Tibial nerve (tissue), 4 donors: Measurements from ENCODE around the gene ASTN2. TPM values are rescaled to one million over a fixed set of nuclear protein-coding genes. Genes with fewer than 3 reads are reported as not detected.

Experiments used
- DNase-seq, 2 donors: peaks; one replicate each; pipeline ENCODE4 v3.0.0-alpha.2; 2019; ENCODE audit warnings: low spot score in 2 of 2
- H3K27ac ChIP-seq, 4 donors: fragments of 200-600 bp; sonication (generic) in 3 of 4; one replicate each; pipeline ENCODE4 v1.5.1; 2017 to 2019; ENCODE audit warnings: mild to moderate bottlenecking in 1 of 4
- H3K27me3 ChIP-seq, 2 donors: fragments of 200-600 bp; sonication (generic) in 1 of 2; one replicate each; pipeline versions ENCODE4 v1.5.1 to v1.6.0; 2017 to 2019
- H3K36me3 ChIP-seq, 3 donors: fragments of 200-600 bp; sonication (generic); one replicate each; pipeline ENCODE4 v1.5.1; 2018 to 2019
- H3K4me1 ChIP-seq, 4 donors: fragments of 200-600 bp; sonication (generic) in 3 of 4; one replicate each; pipeline ENCODE4 v1.5.1; 2017 to 2019
- H3K4me3 ChIP-seq, 4 donors: fragments of 200-600 bp; sonication (generic) in 3 of 4; one replicate each; pipeline ENCODE4 v1.5.1; 2017 to 2019; ENCODE audit warnings: mild to moderate bottlenecking in 1 of 4, moderate library complexity in 1 of 4
- H3K9me3 ChIP-seq, 4 donors: fragments of 200-600 bp; sonication (generic) in 3 of 4; one replicate each; pipeline ENCODE4 v1.5.1; 2017 to 2019
- EP300 ChIP-seq, 2 donors: sonication (generic); formaldehyde crosslinking; IDR thresholded peaks; one replicate each; pipeline ENCODE4 v1.6.1; 2017; ENCODE audit warnings: antibody characterized with exemption in 2 of 2, mild to moderate bottlenecking in 1 of 2
- POLR2A ChIP-seq, 2 donors: fragments of 450-650 bp; IDR thresholded peaks; one replicate each; pipeline ENCODE4 v1.6.1; 2017; ENCODE audit warnings: antibody characterized with exemption in 2 of 2, mild to moderate bottlenecking in 2 of 2, moderate library complexity in 2 of 2
- WGBS, 2 donors: methylation state at CpG; one replicate each; pipeline ENCODE4 v1.1.5; 2018; 5-methylcytosine and 5-hydroxymethylcytosine counted together
- total RNA-seq, 4 donors: library from RNA; depleted of rRNA; stranded (reverse); fragments of >200 nt; gene quantifications; one replicate each; pipeline ENCODE4 v1.1.0, GENCODE V29; 2016
- TF ChIP-seq, protein P1 (sequence below), 5 experiments: fragments of 200-600 bp in 3 of 5; fragments of 450-650 bp in 2 of 5; sonication (generic) in 3 of 5; IDR thresholded peaks; one replicate each; pipeline ENCODE4 v1.5.1; 2016 to 2019; ENCODE audit warnings: antibody characterized with exemption in 5 of 5, mild to moderate bottlenecking in 3 of 5, moderate library complexity in 2 of 5

Gene ASTN2
- total RNA-seq, 4 donors from 2014 or later: 9.0 to 14.9 (median 12.3) TPM

DNA sequence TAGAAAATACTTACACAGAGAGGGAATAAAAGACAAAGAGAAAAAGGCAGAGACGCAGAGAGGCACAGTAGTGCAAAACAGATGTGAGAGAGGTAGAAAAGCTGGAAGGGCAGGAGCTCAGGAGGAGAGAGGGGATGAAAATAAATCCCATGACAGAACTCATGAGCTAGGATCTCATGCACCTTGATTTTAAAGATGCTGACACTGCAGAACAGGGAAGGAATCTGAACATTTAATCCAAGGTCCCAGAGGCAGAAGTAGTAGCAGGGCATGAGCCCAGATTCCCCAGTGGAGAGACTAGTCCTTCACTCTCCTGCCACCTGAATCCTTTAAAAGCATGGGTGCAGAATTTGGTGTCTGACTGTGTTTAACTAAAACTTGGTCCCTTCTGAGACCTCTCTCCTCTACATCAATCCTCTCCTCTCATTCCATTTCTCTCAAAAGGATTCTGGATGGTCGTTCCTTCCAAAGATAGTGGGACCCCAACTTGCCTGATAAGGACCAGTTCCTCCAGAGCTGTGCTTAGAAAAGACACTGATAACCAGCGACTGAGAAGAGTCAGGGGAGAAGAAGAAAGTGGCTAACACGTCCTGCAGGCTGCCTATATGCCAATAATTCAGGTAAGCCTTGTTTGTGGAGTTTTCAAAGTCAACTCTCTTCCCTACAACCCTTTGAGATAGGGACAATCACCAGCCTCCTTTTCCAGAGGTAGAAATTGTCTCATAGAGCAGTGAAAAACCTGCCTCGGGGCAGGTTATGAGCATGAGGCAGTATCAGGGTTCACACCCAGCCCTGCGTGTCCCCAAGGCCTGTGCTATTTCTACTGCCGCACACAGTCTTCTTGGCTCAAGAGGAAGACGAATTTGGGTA is 931.0 kb downstream of the ASTN2 start:
- DNase-seq: no peak
- no peaks in the 10 kb centered on the region for H3K27me3 ChIP-seq
- peak overlapping the region in 1 of 4 donors; percentile 48 for H3K27ac ChIP-seq
- H3K9me3 ChIP-seq: no peaks in the 10 kb centered on the region
- H3K4me1 ChIP-seq: peaks cover 0 to 21% (median 2%) of the 10 kb centered on the region in 4 donors
- no peak overlapping the region for H3K4me3 ChIP-seq
- TF ChIP-seq EP300 (IDR thresholded peaks at IDR 0.05) (no peak), POLR2A (IDR thresholded peaks at IDR 0.05) (no peak)
- no peaks in the 10 kb centered on the region for H3K36me3 ChIP-seq
- 71 to 75% methylated on average over 8 of the region's 8 CpGs for WGBS, 2 donors

DNA sequence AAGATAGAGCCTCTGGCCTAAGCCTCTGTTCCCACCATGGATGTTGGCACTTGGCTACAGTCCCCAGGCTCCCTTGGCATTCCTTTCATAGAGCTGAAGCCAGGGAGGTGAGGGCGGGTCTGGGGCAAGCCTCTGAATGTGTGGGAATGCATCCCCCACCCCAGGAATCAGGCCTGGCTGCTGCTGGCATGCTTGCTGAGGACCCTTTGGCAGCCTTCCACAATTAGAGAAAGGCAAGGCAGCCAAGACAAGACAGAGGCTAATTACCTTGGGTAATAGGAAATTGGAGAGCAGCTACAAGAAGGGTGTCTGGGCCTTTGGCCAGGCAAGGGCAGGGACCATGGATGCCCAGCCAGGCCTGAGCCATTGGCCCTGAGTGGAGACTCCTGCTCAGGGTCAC is 932.1 kb downstream of the ASTN2 start:
- Histone ChIP-seq H3K27ac (peak overlapping the region in 1 of 4 donors; percentile 48), H3K9me3 (no peaks in the 10 kb centered on the region), H3K27me3 (no peaks in the 10 kb centered on the region), H3K4me3 (no peak overlapping the region), H3K4me1 (peaks cover 0 to 25% (median 2%) of the 10 kb centered on the region in 4 donors), H3K36me3 (no peaks in the 10 kb centered on the region)
- no peak for DNase-seq
- WGBS, 2 donors: 50 to 53% methylated on average over 1 of the region's 1 CpG
- no peak for TF ChIP-seq EP300 (IDR thresholded peaks at IDR 0.05)
- TF ChIP-seq, protein P1, sequence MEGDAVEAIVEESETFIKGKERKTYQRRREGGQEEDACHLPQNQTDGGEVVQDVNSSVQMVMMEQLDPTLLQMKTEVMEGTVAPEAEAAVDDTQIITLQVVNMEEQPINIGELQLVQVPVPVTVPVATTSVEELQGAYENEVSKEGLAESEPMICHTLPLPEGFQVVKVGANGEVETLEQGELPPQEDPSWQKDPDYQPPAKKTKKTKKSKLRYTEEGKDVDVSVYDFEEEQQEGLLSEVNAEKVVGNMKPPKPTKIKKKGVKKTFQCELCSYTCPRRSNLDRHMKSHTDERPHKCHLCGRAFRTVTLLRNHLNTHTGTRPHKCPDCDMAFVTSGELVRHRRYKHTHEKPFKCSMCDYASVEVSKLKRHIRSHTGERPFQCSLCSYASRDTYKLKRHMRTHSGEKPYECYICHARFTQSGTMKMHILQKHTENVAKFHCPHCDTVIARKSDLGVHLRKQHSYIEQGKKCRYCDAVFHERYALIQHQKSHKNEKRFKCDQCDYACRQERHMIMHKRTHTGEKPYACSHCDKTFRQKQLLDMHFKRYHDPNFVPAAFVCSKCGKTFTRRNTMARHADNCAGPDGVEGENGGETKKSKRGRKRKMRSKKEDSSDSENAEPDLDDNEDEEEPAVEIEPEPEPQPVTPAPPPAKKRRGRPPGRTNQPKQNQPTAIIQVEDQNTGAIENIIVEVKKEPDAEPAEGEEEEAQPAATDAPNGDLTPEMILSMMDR (IDR thresholded peaks at IDR 0.05): no peak

DNA sequence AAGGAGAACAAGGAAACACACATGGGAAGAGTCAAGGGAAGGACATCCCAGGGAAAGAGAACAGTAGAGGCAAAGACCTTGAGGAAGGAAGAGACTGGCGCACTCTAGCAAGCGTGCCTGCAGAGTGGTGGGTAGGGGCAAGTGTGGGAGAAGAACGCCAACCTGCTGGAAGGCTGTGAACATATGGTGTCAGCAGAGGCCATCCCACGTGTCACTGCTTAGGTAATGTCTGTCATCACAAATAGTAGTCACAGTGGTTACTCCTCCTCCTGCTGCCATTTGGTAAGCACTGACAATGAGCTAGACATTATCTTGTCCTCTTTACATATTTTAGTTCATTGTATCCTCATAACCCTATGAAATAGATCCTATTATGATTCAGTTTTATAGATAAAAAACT is 934.2 kb downstream of the ASTN2 start:
- WGBS, 2 donors: 86 to 95% methylated on average over 4 of the region's 4 CpGs
- H3K9me3 ChIP-seq: no peaks in the 10 kb centered on the region

DNA sequence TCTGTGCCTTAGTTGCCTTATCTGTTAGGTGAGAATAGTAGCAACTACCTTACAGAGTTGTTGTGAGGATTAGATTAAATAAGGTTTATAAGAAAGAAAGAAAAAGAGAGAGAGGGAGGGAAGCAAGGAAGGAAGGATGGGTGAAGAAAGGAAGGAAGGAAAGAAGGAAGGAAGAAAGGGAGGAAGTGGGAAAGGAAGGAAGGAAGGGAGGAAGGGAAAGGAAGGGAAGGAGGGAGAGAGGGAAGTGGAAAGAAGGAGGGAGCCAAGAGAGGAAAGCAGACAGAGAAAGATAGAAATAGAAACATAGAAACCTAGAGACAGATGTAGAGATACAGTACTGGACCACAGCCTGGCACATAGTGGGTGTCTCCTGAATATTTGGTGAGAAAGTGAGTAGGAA is 934.9 kb downstream of the ASTN2 start:
- Histone ChIP-seq H3K4me3 (no peak overlapping the region), H3K27me3 (no peaks in the 10 kb centered on the region), H3K27ac (no peak overlapping the region), H3K9me3 (no peaks in the 10 kb centered on the region), H3K36me3 (no peaks in the 10 kb centered on the region), H3K4me1 (peaks cover 0 to 36% (median 2%) of the 10 kb centered on the region in 4 donors)
- DNase-seq: no peak
- TF ChIP-seq POLR2A (IDR thresholded peaks at IDR 0.05) (no peak), EP300 (IDR thresholded peaks at IDR 0.05) (no peak)
- TF ChIP-seq, protein P1 (IDR thresholded peaks at IDR 0.05): no peak

More for the DNA sequence above, 934.2 kb downstream of the ASTN2 start:
- no peak overlapping the region for H3K27ac ChIP-seq
- H3K4me1 ChIP-seq: peaks cover 0 to 36% (median 2%) of the 10 kb centered on the region in 4 donors
- TF ChIP-seq, protein P1 (IDR thresholded peaks at IDR 0.05): no peak
- TF ChIP-seq EP300 (IDR thresholded peaks at IDR 0.05) (no peak), POLR2A (IDR thresholded peaks at IDR 0.05) (no peak)
- no peaks in the 10 kb centered on the region for H3K27me3 ChIP-seq
- H3K36me3 ChIP-seq: no peaks in the 10 kb centered on the region
- H3K4me3 ChIP-seq: no peak overlapping the region
- no peak for DNase-seq

DNA sequence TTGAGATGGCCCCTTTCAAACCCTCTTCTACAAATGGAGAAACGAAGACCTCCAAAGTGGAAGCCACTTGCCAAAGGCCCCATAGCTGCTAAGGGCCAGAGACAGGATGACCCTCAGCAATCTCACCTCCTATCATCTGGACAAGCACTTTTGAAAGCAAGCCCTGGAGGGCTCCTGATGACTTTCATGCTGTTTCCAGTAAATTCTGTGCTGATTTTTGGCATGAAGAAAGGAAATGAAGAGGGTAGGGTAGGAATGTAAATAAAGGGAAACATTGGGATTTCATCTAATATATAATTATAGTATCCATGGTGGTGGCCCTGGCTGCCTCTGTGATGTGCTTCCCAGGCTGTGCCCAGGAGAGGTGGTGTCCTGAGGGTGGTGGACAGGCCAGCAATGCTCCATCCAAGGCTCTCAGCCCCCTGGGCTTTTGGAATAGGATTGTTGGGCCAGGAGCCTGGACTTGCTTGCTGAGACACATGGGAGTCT is 935.8 kb downstream of the ASTN2 start:
- 44 to 56% methylated on average over 1 of the region's 1 CpG for WGBS, 2 donors
- H3K9me3 ChIP-seq: no peaks in the 10 kb centered on the region
- TF ChIP-seq POLR2A (IDR thresholded peaks at IDR 0.05) (no peak), EP300 (IDR thresholded peaks at IDR 0.05) (no peak)
- TF ChIP-seq, protein P1 (IDR thresholded peaks at IDR 0.05): no peak
- H3K27me3 ChIP-seq: no peaks in the 10 kb centered on the region
- DNase-seq: no peak
- H3K27ac ChIP-seq: no peak overlapping the region
- H3K4me3 ChIP-seq: no peak overlapping the region
- H3K4me1 ChIP-seq: peaks cover 0 to 36% (median 2%) of the 10 kb centered on the region in 4 donors
- no peaks in the 10 kb centered on the region for H3K36me3 ChIP-seq
